GM23338 (cell line): ENCODE results near the gene PCSK6. TPM values are rescaled to one million over a fixed set of nuclear protein-coding genes. Genes with fewer than 3 reads are reported as not detected.

Experiments used
- ATAC-seq: fragments of 200-7000 bp; cut with Tn5 transposase; 3 replicates; pipeline ENCODE4 v1.9.1; 2020
- DNase-seq: peaks from one replicate; pipeline ENCODE4 v3.0.0-alpha.2; 2015; ENCODE audit warnings: low spot score
- H2AFZ ChIP-seq: fragments of 200-600 bp; sonication (generic); 2 replicates; pipeline ENCODE4 v1.8.0; 2016; ENCODE audit warnings: antibody characterized with exemption, mild to moderate bottlenecking, moderate library complexity
- H3F3A ChIP-seq: fragments of 200-600 bp; sonication (generic); replicated peaks from 2 replicates; pipeline ENCODE4 v1.8.0; 2017; ENCODE audit warnings: antibody characterized with exemption, mixed run types, low read depth
- H3K27ac ChIP-seq: fragments of 200-600 bp; sonication (generic); 2 replicates; pipeline ENCODE4 v1.6.1; 2016; ENCODE audit warnings: low read depth
- H3K27me3 ChIP-seq: fragments of 200-600 bp; sonication (generic); 2 replicates; pipeline ENCODE4 v1.8.0; 2016; ENCODE audit warnings: mild to moderate bottlenecking, mixed run types, moderate library complexity; ENCODE audit not compliant: insufficient read depth
- H3K36me3 ChIP-seq: fragments of 200-600 bp; sonication (generic); 2 replicates; pipeline ENCODE4 v1.8.0; 2016; ENCODE audit warnings: mild to moderate bottlenecking; ENCODE audit not compliant: insufficient read depth
- H3K4me1 ChIP-seq: fragments of 200-600 bp; sonication (generic); 2 replicates; pipeline ENCODE4 v1.8.0; 2016; ENCODE audit warnings: mild to moderate bottlenecking, moderate library complexity; ENCODE audit not compliant: insufficient read depth
- H3K4me2 ChIP-seq: fragments of 200-600 bp; sonication (generic); 2 replicates; pipeline ENCODE4 v1.7.1; 2017; ENCODE audit warnings: mixed run types
- H3K4me3 ChIP-seq: fragments of 200-600 bp; sonication (generic); 2 replicates; pipeline ENCODE4 v1.6.1; 2016; ENCODE audit warnings: mixed run types
- H3K79me2 ChIP-seq: fragments of 200-600 bp; sonication (generic); replicated peaks from 2 replicates; pipeline ENCODE4 v1.8.0; 2017; ENCODE audit warnings: mild to moderate bottlenecking; ENCODE audit not compliant: insufficient read depth
- H3K9me2 ChIP-seq: fragments of 200-600 bp; sonication (generic); 2 replicates; pipeline ENCODE4 v1.8.0; 2017; ENCODE audit not compliant: insufficient read depth
- H4K20me1 ChIP-seq: fragments of 200-600 bp; sonication (generic); replicated peaks from 2 replicates; pipeline ENCODE4 v1.8.0; 2017; ENCODE audit warnings: mild to moderate bottlenecking; ENCODE audit not compliant: insufficient read depth
- H3K27ac Mint-ChIP-seq: 2 replicates; pipeline ENCODE4 v1.8.0; 2020; ENCODE audit warnings: inconsistent platforms, mild to moderate bottlenecking, moderate library complexity, mixed read lengths
- H3K27me3 Mint-ChIP-seq: 3 replicates; pipeline ENCODE4 v1.8.0; 2022; ENCODE audit warnings: low read depth, mild to moderate bottlenecking, moderate library complexity, mixed read lengths, inconsistent platforms; ENCODE audit not compliant: insufficient read depth, poor library complexity
- H3K36me3 Mint-ChIP-seq: 3 replicates; pipeline ENCODE4 v1.8.0; 2021; ENCODE audit warnings: low read depth, mild to moderate bottlenecking, inconsistent platforms, moderate library complexity, mixed read lengths
- H3K4me1 Mint-ChIP-seq: 3 replicates; pipeline ENCODE4 v1.8.0; 2020; ENCODE audit warnings: mild to moderate bottlenecking, inconsistent platforms, mixed read lengths
- H3K4me3 Mint-ChIP-seq: 3 replicates; pipeline ENCODE4 v1.8.0; 2021; ENCODE audit warnings: moderate library complexity, mild to moderate bottlenecking, inconsistent platforms, mixed read lengths
- H3K9me3 Mint-ChIP-seq: 3 replicates; pipeline ENCODE4 v1.8.0; 2020; ENCODE audit warnings: moderate library complexity, mild to moderate bottlenecking, inconsistent platforms, mixed read lengths
- CREB1 ChIP-seq: fragments of 250-450 bp; sonication (Bioruptor Pico); IDR thresholded peaks from 2 replicates; pipeline ENCODE4 v1.5.0; 2020; ENCODE audit warnings: low read depth, mild to moderate bottlenecking, moderate library complexity
- CTCF ChIP-seq, 2 experiments: fragments of 200-600 bp in 1 of 2; sonication (generic) in 1 of 2; conservative IDR thresholded peaks; 2 replicates each; pipeline versions ENCODE4 v1.5.1 to v1.6.1; 2016 to 2017; ENCODE audit warnings: antibody characterized with exemption in 2 of 2, low read depth in 2 of 2, mild to moderate bottlenecking in 2 of 2, moderate library complexity in 1 of 2
- ETS1 ChIP-seq: IDR thresholded peaks from 2 replicates; pipeline ENCODE4 v1.6.1; 2016; ENCODE audit warnings: antibody characterized with exemption
- EZH2 ChIP-seq: fragments of 200-600 bp; sonication (generic); IDR thresholded peaks from one replicate; pipeline ENCODE4 v1.8.0; 2017; ENCODE audit warnings: antibody characterized with exemption, mild to moderate bottlenecking, low read depth; ENCODE audit not compliant: unreplicated experiment
- EZH2phosphoT487 ChIP-seq: fragments of 200-600 bp; sonication (generic); IDR thresholded peaks from one replicate; pipeline ENCODE4 v1.8.1; 2018; ENCODE audit warnings: antibody characterized with exemption; ENCODE audit not compliant: unreplicated experiment
- JUNB ChIP-seq: IDR thresholded peaks from one replicate; pipeline ENCODE4 v1.6.1; 2016; ENCODE audit warnings: antibody characterized with exemption; ENCODE audit not compliant: unreplicated experiment
- NANOG ChIP-seq: IDR thresholded peaks from 2 replicates; pipeline ENCODE4 v1.6.1; 2016; ENCODE audit warnings: antibody characterized with exemption, borderline replicate concordance
- POLR2AphosphoS5 ChIP-seq: IDR thresholded peaks from 2 replicates; pipeline ENCODE4 v1.6.1; 2016; ENCODE audit warnings: antibody characterized with exemption, low read depth
- REST ChIP-seq: IDR thresholded peaks from one replicate; pipeline ENCODE4 v1.6.1; 2018; ENCODE audit warnings: antibody characterized with exemption; ENCODE audit not compliant: unreplicated experiment
- STAT1 ChIP-seq: IDR thresholded peaks from one replicate; pipeline ENCODE4 v1.6.1; 2016; ENCODE audit warnings: antibody characterized with exemption; ENCODE audit not compliant: unreplicated experiment
- ZNF114 ChIP-seq: fragments of 250-450 bp; sonication (Bioruptor Pico); IDR thresholded peaks from 2 replicates; pipeline ENCODE4 v1.5.0; 2020; ENCODE audit warnings: mild to moderate bottlenecking, moderate library complexity
- ZNF331 ChIP-seq: fragments of 250-450 bp; sonication (Bioruptor Pico); IDR thresholded peaks from 2 replicates; pipeline ENCODE4 v1.5.0; 2020; ENCODE audit warnings: low read depth, mild to moderate bottlenecking, moderate library complexity
- ZNF462 ChIP-seq: fragments of 250-450 bp; sonication (Bioruptor Pico); IDR thresholded peaks from 2 replicates; pipeline ENCODE4 v1.5.0; 2020; ENCODE audit warnings: mild to moderate bottlenecking, moderate library complexity
- polyA plus RNA-seq: library from polyadenylated mRNA; unstranded; fragments of >200 nt; fragmentation: Nextera tagmentation; extraction: Ambion mirVana; gene quantifications from 2 replicates; pipeline ENCODE4 v1.2.1, GENCODE V29; 2016
- total RNA-seq: library from RNA; depleted of rRNA; stranded (reverse); fragments of >200 nt; shearing (Covaris generic); gene quantifications from 2 replicates; pipeline ENCODE4 v1.2.3, GENCODE V29; 2014

PCSK6 gene
- total and polyA plus RNA-seq, 2 experiments from 2014 or later = 1.7 to 6.7 TPM

- Histone ChIP-seq H3K27me3 (no peaks in the 10 kb centered on the region), H3K79me2 (no peaks in the 10 kb centered on the region), H4K20me1 (no peaks in the 10 kb centered on the region), H3K4me1 (no peaks in the 10 kb centered on the region), H3K9me2 (no peaks in the 10 kb centered on the region), H3K27ac (no peak overlapping the region), H3F3A (no peaks in the 10 kb centered on the region), H2AFZ (no peak overlapping the region), H3K36me3 (no peaks in the 10 kb centered on the region), H3K4me3 (no peak overlapping the region), H3K4me2 (no peak overlapping the region)
- peak; percentile 37 for DNase-seq
- peak; percentile 48 for ATAC-seq
- H3K9me3 Mint-ChIP-seq = no peaks in the 10 kb centered on the region
- H3K36me3 Mint-ChIP-seq = no peaks in the 10 kb centered on the region; the same call in 2 of the 3 replicates
- TF ChIP-seq ZNF114 (CRISPR knock-in tag) (no peak), POLR2AphosphoS5 (no peak), CTCF (conservative IDR thresholded peaks at IDR 0.05; ENCODE audit: low read depth in 2 of 2) (no peak), REST (no peak), ZNF331 (CRISPR knock-in tag) (no peak), NANOG (no peak), EZH2phosphoT487 (no peak), JUNB (no peak), EZH2 (no peak), ZNF462 (CRISPR knock-in tag) (no peak), CREB1 (CRISPR knock-in tag) (no peak), ETS1 (no peak), STAT1 (no peak)
- H3K27me3 Mint-ChIP-seq = peaks cover 6% of the 10 kb centered on the region
- peaks cover 10% of the 10 kb centered on the region for H3K4me1 Mint-ChIP-seq
- no peak overlapping the region for H3K27ac Mint-ChIP-seq
- H3K4me3 Mint-ChIP-seq = no peak overlapping the region
Observed at GRCh38 chr15:101358895-101359294, 130.6 kb downstream of the PCSK6 start.
